Cardiac fibroblast (primary cell): ENCODE results near the gene IMP4.

ENCODE experiments used
- DNase-seq, 2 donors: peaks; one replicate each; pipeline versions ENCODE4 v3.0.0 to v3.0.0-alpha.2; 2010; ENCODE audit warnings: low read depth in 2 of 2
- H3K4me3 ChIP-seq, 2 donors: replicated peaks in 1 of 2; 1 replicate in 1 of 2; 2 replicates in 1 of 2; pipeline ENCODE4 v1.5.1; 2011; ENCODE audit warnings: low read depth in 2 of 2, low read length in 2 of 2, mild to moderate bottlenecking in 2 of 2, moderate library complexity in 1 of 2
- TF ChIP-seq, protein P1 (sequence below): IDR thresholded peaks from one replicate; pipeline ENCODE4 v1.5.1; 2011; ENCODE audit warnings: low read depth, mild to moderate bottlenecking, low read length, inconsistent platforms

Gene IMP4

DNA sequence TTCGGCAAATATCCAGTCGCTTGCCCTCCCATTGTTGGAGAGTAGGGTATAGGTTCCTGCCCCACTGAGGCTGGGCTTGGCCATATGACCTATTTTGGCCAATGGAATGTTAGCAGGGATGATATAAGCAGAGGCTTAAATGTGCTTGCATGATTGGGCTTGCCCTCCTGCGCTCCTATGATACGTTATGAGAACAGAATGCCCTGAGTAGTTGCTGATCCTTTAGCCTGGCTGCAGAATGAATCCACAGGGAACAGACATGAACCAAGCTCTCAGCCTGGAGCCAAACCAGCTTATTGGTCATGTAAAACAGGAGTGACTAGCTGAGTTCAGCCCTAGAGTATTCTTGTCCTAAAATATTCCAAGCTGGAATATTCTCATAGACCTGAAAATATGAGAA is 34.8 kb upstream of the IMP4 start:
- TF ChIP-seq, protein P1, sequence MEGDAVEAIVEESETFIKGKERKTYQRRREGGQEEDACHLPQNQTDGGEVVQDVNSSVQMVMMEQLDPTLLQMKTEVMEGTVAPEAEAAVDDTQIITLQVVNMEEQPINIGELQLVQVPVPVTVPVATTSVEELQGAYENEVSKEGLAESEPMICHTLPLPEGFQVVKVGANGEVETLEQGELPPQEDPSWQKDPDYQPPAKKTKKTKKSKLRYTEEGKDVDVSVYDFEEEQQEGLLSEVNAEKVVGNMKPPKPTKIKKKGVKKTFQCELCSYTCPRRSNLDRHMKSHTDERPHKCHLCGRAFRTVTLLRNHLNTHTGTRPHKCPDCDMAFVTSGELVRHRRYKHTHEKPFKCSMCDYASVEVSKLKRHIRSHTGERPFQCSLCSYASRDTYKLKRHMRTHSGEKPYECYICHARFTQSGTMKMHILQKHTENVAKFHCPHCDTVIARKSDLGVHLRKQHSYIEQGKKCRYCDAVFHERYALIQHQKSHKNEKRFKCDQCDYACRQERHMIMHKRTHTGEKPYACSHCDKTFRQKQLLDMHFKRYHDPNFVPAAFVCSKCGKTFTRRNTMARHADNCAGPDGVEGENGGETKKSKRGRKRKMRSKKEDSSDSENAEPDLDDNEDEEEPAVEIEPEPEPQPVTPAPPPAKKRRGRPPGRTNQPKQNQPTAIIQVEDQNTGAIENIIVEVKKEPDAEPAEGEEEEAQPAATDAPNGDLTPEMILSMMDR, result no peak
- no peak for DNase-seq

DNA sequence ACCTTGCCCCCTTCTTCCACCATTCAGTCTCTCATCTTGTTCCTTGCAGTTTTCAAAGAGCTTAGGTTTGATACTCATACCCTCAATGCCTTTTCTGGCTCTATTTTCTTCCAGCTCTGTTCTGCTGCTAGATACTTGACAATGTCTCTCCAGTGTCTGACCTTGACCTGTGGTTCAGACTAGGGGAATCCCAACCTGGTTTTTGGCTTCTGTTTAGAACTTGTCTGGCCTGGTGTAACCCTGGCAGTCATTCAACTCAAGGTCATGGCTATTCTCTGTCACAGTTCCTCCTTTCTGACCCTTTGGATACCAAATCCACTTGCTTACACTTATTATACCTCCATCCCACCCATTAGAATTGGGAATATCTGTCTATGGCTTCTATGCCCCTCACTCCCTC is 31.8 kb upstream of the IMP4 start:
- DNase-seq, result no peak
- H3K4me3 ChIP-seq, result no peak overlapping the region
- TF ChIP-seq, protein P1, result no peak

More for the DNA sequence above, 34.8 kb upstream of the IMP4 start:
- no peak overlapping the region for H3K4me3 ChIP-seq

DNA sequence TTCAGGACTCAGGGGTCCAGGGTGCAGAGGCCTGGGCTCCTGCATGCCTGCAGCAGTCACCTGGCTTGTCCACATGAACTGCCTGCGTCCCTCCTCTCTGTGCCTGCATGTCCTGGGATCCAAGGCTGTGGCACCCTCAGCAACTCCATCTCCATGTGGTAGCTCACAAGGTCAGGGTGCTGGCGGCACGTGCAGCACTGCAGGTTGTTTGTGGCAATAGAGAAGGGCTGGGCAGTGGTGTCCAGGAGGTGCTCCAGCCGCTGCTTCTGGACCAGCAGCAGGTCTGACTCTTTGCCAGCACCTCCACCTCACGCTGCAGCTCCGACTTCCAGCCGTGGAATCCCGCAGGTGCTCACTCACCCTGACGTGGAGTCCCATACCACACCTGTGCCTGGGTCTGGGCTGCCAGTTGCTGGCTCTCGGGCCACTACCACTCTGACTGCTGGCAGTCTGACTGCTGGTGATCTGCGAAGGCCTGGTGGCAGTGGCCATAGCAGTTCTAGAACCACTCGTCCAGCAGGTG is 28.8 kb upstream of the IMP4 start:
- H3K4me3 ChIP-seq, result no peak overlapping the region
- no peak for DNase-seq
- TF ChIP-seq, protein P1, result no peak

DNA sequence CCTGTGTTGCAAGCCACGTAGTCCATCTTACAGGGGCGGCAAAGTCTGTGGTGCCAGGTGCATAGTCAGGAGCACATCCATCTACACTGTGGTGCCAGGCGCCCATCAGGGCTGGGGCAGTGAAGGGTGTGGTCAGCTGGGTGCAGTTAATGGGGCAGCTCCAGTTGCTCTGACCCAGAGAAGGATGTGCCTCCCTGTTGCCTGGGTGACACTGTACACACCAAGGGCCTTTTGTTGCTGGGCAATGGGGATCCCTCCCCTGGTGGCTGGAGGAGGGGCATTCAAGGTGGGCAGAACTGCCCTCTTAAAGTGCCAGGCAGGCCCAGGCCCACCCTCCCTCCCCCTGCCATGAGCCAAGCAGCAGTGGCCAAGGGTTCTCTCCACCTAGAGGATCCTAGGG is 28.3 kb upstream of the IMP4 start:
- no peak for DNase-seq
- TF ChIP-seq, protein P1, result no peak
- no peak overlapping the region for H3K4me3 ChIP-seq

DNA sequence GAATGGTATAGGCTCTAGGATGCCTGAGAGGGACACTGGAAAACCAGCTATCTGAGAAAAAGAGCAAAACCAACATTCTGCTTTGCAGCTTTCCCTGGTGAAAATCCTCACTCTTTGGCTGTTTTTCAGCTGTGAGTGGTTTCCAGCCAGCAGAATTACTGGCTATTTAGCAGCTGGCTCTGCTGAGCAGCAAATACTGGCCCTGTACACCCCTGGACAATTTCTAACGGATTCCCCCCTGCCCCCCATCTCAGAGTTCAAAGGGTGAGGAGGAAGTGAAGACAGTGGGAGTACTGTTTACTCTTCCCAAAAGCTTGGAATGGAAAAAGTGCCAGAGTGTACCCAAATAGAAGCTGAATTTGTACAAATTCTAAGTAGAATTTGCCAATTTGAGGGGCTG is 26.1 kb upstream of the IMP4 start:
- DNase-seq, result no peak
- no peak overlapping the region for H3K4me3 ChIP-seq
- TF ChIP-seq, protein P1, result no peak

DNA sequence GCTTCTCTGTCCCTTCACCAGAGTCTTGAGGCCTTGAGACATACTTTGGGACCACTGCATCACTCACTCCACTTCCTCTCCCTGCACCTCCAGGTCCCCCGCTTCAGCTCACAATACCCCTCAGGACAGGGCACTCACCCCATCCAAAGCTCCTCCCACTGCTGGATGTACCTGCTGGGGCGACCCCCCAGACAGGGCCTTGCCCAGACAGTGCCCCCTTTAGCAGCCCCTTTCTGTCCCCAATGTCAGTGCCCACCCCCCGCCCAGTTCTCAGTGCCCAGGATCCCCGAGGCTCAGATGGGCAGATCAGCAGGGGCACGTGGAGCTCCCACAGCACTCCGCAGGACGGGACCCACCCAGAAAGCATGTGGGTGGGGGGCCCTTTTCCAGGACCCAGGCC is 23.8 kb upstream of the IMP4 start:
- TF ChIP-seq, protein P1, result no peak
- no peak overlapping the region for H3K4me3 ChIP-seq
- no peak for DNase-seq

DNA sequence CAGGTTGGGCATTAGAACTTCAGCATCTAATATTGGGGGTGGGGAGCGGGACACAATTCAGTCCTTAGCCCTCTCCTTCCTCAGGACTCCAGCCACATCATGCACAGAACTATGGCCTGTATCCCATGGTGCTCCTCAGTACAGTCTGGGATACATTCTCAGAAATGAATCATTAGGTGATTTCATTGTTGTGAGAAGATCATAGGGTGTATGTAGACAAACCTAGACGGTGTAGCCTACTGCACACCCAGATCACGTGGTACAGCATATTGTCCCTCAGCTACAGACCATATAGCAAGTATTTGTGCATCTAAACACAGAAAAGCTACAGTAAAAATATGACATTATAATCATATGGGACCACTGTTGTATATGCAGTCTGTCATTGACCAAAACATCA is 23.2 kb upstream of the IMP4 start:
- TF ChIP-seq, protein P1, result no peak
- no peak overlapping the region for H3K4me3 ChIP-seq
- peak in 1 of 2 donors; percentile 12 for DNase-seq
